AG04449 (cell line): ENCODE data around the gene SND1.

Experiments used
- CTCF ChIA-PET: fragments of 350-600 bp; formaldehyde crosslinking; extraction: SDS; loops from one replicate; lab custom pipeline; 2021; ENCODE audit warnings: antibody characterized with exemption; lab: Yijun Ruan, JAX
- POLR2A ChIA-PET: fragments of 400-600, 350-600 bp; formaldehyde crosslinking; extraction: SDS; loops from one replicate; lab custom pipeline; 2020; ENCODE audit warnings: antibody characterized with exemption, inconsistent platforms; lab: Yijun Ruan, JAX
- DNase-seq: peaks from one replicate; pipeline ENCODE4 v3.0.0-alpha.2; 2010; ENCODE audit warnings: low read depth, low spot score
- H3K4me3 ChIP-seq: 2 replicates; pipeline ENCODE4 v1.5.1; 2011; ENCODE audit warnings: low read depth, mild to moderate bottlenecking, control low read depth, low read length
- TF ChIP-seq, protein P1 (sequence below): IDR thresholded peaks from one replicate; pipeline ENCODE4 v1.5.1; 2011; ENCODE audit warnings: mild to moderate bottlenecking, moderate library complexity, low read length, control low read depth, inconsistent platforms; ENCODE audit not compliant: insufficient read depth; ENCODE audit errors: missing control alignments

Gene SND1

DNA sequence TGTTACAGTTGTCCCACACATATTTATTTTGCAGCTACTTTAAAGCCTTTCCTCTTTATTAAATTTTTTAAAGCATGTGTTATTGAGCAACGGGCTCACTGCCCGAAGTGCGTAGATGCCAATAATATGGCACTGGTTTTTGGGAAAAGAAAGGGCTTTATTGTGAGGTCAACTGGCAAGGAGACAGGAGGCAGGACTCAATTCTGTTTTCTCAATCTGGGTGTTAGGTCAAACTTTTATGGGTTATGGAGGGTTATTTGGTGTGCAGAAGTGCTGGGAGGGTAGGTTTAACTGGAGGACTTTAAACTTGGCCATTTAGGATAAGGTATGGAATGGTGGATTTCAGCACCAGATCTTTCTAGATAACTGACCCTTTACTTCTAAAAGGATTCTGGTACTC is 195.6 kb downstream of the SND1 start:
- TF ChIP-seq, protein P1, sequence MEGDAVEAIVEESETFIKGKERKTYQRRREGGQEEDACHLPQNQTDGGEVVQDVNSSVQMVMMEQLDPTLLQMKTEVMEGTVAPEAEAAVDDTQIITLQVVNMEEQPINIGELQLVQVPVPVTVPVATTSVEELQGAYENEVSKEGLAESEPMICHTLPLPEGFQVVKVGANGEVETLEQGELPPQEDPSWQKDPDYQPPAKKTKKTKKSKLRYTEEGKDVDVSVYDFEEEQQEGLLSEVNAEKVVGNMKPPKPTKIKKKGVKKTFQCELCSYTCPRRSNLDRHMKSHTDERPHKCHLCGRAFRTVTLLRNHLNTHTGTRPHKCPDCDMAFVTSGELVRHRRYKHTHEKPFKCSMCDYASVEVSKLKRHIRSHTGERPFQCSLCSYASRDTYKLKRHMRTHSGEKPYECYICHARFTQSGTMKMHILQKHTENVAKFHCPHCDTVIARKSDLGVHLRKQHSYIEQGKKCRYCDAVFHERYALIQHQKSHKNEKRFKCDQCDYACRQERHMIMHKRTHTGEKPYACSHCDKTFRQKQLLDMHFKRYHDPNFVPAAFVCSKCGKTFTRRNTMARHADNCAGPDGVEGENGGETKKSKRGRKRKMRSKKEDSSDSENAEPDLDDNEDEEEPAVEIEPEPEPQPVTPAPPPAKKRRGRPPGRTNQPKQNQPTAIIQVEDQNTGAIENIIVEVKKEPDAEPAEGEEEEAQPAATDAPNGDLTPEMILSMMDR: no peak
- no peak for DNase-seq
- H3K4me3 ChIP-seq: no peak overlapping the region
- POLR2A ChIA-PET: no interaction called here
- CTCF ChIA-PET: interaction anchor here (1.0 kb wide), 1 partner anchor 60 kb away, joined by 3 read pairs; no protein-coding TSS in a partner anchor

DNA sequence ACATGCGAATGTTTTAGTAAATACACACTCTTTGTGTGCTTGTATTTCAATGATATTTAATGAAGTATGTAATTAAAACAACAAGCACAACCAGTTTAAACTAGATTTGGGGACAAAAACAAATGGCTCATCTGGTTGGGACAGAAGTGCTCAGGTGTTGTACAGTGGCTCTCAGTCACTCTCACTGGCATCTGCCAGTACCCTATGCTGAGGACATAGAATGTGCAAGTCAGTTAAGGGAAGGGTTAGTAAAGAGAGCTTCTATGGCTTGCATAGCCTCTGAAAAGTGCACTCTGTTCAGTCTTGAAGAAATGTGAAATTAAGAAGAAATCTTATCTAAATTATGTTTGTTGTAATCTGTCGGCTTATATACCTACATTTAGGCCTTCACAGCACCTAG is 196.2 kb downstream of the SND1 start:
- no peak for DNase-seq
- no peak overlapping the region for H3K4me3 ChIP-seq
- POLR2A ChIA-PET: no interaction called here
- TF ChIP-seq, protein P1: no peak
- CTCF ChIA-PET: no interaction called here

DNA sequence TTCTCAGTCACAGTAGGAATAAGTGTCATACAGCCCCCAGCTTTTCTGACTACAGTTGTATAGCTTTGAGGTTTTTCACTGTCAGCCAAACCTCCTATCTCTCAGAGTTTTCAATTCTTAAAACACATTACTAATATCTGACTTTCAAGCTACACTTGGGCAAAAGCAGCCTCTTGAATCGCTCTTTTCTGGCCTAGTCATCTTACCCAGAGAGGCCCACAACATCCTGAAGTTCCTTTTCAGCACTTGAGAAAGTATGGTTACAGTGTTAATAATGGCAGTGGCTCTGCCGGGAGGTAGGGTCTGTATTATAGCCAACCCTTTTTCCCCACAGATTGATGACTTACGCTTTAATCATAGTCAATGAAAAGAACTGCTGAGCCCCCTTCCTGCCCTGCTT is 198.2 kb downstream of the SND1 start:
- TF ChIP-seq, protein P1: no peak
- ChIA-PET CTCF (no interaction called here), POLR2A (no interaction called here)
- H3K4me3 ChIP-seq: no peak overlapping the region
- no peak for DNase-seq

DNA sequence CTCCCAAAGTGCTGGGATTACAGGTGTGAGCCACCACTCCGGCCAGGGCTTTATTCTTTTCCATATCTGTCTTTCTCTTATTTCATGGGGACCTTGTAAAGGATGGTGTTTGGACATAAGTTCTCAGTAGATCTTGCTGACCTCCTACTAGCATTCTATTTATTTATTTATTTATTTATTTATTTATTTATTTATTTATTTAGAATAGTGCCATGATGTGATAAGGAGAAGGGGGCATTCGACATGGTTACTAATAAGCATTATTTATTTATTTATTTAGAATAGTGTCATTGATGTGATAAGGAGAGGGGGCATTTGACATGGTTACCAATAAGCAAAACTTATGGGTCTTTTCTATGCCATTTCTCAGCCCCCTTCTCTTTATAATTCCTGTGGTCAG is 202.4 kb downstream of the SND1 start:
- no peak overlapping the region for H3K4me3 ChIP-seq
- ChIA-PET POLR2A (no interaction called here), CTCF (no interaction called here)
- no peak for DNase-seq
- TF ChIP-seq, protein P1: no peak

DNA sequence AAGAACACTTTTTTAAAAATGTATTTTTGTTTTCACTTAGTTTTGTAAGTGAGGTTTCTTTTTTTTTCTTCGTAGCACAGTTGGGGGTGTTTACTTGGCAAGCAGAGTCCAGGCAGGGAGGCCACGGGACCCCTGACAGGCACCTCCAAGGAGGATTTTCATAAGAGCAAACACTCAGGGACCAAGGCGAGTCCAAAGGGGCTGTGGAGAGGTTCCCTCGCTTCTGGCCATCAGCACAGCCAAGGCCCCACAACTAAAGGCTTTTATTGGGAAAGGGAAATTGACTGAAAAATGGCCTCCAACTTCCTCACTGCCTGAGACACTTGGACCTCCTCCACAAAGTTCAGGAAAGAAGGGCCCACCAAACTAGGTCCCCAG is 205.5 kb downstream of the SND1 start:
- no peak for DNase-seq
- TF ChIP-seq, protein P1: no peak
- no peak overlapping the region for H3K4me3 ChIP-seq
- CTCF ChIA-PET: no interaction called here
- POLR2A ChIA-PET: no interaction called here

DNA sequence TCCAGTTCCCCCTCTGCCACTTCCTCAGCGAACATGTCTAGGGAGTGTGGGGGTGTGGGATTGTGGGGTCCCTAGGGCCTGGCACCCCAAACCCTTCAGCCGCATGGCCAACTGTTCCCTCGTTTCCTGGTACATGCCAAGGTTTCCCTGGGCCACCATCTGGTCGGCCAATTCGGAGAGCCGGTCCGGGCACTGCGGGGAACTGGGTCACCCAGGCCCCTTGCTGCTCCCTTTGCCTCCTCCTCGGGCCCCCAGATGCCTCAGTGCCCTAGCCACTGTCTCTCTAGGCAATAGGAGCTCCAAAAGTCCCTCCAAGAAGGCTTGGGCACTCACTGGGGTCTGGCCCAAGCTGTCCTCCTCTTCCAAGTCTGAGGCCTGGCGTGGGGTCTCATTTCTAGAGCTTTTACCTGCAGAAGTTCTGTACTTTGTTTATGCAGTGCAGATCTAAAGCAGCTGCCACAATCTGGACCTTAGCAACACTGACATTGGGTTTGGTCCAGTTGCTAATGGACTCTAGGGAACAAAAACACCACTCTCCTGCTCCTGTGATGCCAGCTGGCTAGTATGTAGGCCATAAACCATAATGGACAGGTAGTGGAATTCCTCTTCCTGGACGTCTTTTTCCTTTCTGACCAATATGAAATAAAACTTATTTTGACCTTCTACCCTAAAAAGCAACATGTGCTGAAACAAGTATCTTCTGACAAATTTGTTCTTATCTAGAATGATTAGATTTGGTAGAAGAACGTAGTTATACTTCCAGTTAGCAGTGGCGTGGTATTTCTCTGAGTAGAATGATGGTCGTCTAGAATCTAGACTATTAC is 206.3 kb downstream of the SND1 start:
- ChIA-PET CTCF (no interaction called here), POLR2A (no interaction called here)
- TF ChIP-seq, protein P1: no peak
- no peak overlapping the region for H3K4me3 ChIP-seq
- no peak for DNase-seq
